Stimulated activated CD8-positive, alpha-beta memory T cell treated with anti-CD3 and anti-CD28 coated beads, Interleukin-12 subunit alpha, Interleukin-12 subunit beta, amount 100 ng/mL, for 1 hour (primary cell): ENCODE measurements around the gene BMPR1A.
"Not testable (repeated sequence)": the region's sequence is repeated elsewhere in the genome, so short reads cannot be mapped to it uniquely, and the experiment has no call there.

Source experiments
- DNase-seq: peaks from one replicate; pipeline ENCODE4 v3.0.0-alpha.2; 2020; ENCODE audit warnings: low read depth

The BMPR1A gene

GRCh38 chr10:86941991-86942421 lies 185.6 kb downstream of the BMPR1A start:
- DNase-seq, result no peak

DNA sequence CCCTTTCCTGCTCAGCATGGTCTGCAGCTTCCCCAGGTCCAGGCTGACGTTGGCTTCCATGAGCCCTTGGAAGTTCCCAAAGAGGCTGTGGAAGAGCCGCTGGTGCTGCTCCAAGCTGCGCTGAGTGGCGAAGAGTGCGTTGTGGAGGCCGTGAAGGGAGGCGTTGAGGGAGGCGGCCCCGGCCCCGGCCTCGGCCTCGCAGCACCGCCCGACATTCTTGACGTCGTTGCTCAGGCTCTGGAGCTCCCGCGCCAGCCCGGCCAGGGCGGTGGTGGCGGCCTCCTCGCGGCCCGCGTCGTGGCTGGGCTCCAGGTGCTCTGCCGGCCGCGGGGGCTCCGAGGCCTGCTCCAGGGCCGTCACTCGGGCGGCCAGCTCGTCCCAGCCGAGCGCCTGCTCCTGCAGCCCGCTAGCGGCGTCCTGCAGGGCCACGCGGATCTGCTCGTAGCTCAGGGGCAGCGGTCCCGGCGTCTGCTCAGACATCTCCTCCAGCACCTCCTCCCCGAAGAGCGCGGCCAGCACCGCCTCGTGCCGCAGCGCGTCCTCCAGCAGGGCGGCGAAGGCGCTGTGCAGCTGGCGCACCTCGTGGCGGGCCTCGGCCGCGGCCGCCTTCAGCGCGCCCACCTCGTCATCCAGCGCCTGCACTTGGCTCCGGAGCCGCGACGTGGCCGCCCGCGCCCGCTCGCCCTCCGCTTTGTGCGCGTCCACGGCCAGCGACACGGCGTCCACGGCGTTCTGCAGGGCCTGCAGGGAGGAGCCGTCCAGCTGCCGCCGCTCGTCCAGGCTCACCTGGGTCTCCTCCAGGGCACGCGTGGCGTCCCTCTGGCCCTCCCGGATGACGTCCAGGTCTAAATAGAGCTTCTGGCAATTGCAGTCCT lies 186.3 kb downstream of the BMPR1A start:
- no peak for DNase-seq

GRCh38 chr10:86943316-86944030 lies 187.1 kb downstream of the BMPR1A start:
- DNase-seq, result no peak

DNA sequence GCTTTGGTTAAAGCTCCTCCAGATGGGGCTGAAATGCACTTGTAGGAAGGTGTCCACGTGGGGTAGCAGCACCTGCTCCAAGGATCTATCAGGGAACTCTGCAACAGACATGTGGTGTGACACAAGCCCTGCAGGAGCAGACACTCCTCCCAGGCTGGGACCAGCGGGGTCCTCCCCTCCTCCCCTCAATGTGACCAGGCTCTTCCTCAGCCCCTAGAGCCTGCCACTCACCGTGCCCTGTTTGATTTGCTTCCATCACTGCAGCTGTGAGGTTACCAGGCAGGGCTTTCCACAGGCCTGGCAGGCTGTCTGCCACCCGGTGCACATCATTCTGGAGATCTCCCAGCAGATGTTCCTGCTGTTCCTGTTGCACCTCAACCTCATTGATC lies 187.6 kb downstream of the BMPR1A start:
- no peak for DNase-seq

- DNase-seq, result no peak
These were observed 188.1 kb downstream of the BMPR1A start for GRCh38 chr10:86944471-86944870.

GRCh38 chr10:86944907-86945306 lies 188.5 kb downstream of the BMPR1A start:
- no peak for DNase-seq

GRCh38 chr10:86945361-86946212 lies 189.2 kb downstream of the BMPR1A start:
- DNase-seq, result no peak

- DNase-seq, result no peak
These were observed 190.1 kb downstream of the BMPR1A start for GRCh38 chr10:86946213-86947155.

- not testable (repeated sequence) for DNase-seq
These were observed 191.4 kb downstream of the BMPR1A start for GRCh38 chr10:86947806-86948205.

GRCh38 chr10:86950349-86950748 lies 193.9 kb downstream of the BMPR1A start:
- no peak for DNase-seq

GRCh38 chr10:86951184-86951761 lies 194.9 kb downstream of the BMPR1A start:
- DNase-seq, result no peak

- no peak for DNase-seq
These were observed 195.7 kb downstream of the BMPR1A start for GRCh38 chr10:86952106-86952505.

DNA sequence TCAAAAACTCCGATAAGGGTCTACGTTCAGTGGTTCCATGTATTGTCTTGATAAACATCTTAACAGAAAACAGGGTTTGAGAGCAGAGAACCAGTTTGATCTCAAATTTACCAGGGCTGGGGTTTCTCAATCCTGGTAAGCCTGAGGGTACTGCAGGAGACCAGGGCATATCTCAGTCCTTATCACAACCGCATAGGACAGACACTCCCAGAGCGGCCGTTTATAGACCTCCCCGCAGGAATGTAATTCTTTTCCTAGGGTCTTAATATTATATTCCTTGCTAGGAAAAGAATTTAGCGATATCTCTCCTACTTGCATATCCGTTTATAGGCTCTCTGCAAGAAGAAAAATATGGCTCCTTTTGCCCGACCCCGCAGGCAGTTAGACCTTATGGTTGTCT lies 196.3 kb downstream of the BMPR1A start:
- not testable (repeated sequence) for DNase-seq

- no peak for DNase-seq
These were observed 197.6 kb downstream of the BMPR1A start for GRCh38 chr10:86953747-86954680.

DNA sequence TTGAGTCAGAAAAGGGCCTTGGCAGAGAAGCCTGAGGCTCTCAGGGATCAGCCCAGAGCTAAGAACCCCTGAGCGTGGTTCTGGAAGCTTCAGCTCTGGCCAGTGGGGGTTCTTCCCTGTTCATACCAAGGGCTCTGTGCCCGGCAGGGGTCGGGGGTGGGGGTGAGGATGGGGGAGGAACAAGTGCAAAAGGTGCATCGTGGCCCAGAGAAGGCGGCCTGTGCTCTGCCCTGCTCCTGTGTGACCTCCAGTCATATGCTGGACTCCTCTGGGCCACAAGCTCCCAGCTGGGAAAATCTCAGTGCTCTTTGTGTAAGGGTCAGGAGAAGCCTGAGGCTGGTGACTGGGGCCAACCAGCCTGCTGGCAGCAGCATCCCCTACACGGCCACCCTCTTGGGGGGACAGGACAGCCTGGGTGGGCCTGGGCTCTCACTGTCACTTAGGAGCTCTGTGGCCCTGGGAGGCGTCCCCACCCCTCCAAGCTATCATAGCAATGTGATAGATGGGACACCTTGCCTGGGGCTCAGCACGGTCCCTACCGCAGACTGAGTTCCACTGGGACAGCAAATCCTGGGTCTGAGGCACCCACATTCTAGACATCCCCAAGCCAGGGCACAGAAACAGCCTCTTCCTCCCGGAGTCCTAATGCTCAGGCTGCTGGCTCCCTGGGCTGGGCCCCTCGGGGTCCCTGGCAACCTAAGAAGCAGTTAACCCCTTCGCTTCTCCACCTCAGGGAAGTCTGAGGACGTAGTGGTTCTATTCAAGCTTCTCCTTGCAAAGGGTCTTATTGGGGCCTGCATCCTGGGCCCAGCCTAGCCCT lies 198.5 kb downstream of the BMPR1A start:
- DNase-seq, result no peak

GRCh38 chr10:86955501-86956194 lies 199.2 kb downstream of the BMPR1A start:
- DNase-seq, result no peak

- DNase-seq, result no peak
These were observed 199.9 kb downstream of the BMPR1A start for GRCh38 chr10:86956195-86956847.
